Stimulated activated CD8-positive, alpha-beta memory T cell treated with anti-CD3 and anti-CD28 coated beads, Interleukin-15, amount 100 ng/mL, for 1 hour (primary cell): ENCODE results near the gene ANKRD33.

ENCODE experiments used
- DNase-seq: peaks from one replicate; pipeline ENCODE4 v3.0.0-alpha.2; 2020; ENCODE audit warnings: low read depth

The ANKRD33 gene

GRCh38 chr12:51904951-51905470 lies 17.1 kb downstream of the ANKRD33 start:
- no peak for DNase-seq

- DNase-seq: no peak
Observed at GRCh38 chr12:51905471-51906429, 17.8 kb downstream of the ANKRD33 start.

- no peak for DNase-seq
Observed at GRCh38 chr12:51906430-51907082, 18.7 kb downstream of the ANKRD33 start.

GRCh38 chr12:51907083-51907855 lies 19.4 kb downstream of the ANKRD33 start, which contains the start of gene ACVRL1:
ACVRL1 (plus strand) TSS chr12:51907504; CDS start chr12:51912475, 4,971 bp downstream.
- DNase-seq: no peak

GRCh38 chr12:51907856-51908425 lies 20.0 kb downstream of the ANKRD33 start:
- no peak for DNase-seq

- no peak for DNase-seq
Observed at GRCh38 chr12:51908876-51909592, 21.1 kb downstream of the ANKRD33 start.

GRCh38 chr12:51910168-51910567 lies 22.3 kb downstream of the ANKRD33 start:
- no peak for DNase-seq

GRCh38 chr12:51910691-51911090 lies 22.8 kb downstream of the ANKRD33 start:
- no peak for DNase-seq

- no peak for DNase-seq
Observed at GRCh38 chr12:51911307-51911706, 23.4 kb downstream of the ANKRD33 start.

- no peak for DNase-seq
Observed at GRCh38 chr12:51911788-51912711, 24.1 kb downstream of the ANKRD33 start.

- DNase-seq: no peak
Observed at GRCh38 chr12:51913071-51914033, 25.4 kb downstream of the ANKRD33 start.

- no peak for DNase-seq
Observed at GRCh38 chr12:51914034-51914923, 26.4 kb downstream of the ANKRD33 start.

GRCh38 chr12:51915003-51915625 lies 27.2 kb downstream of the ANKRD33 start:
- DNase-seq: no peak

GRCh38 chr12:51915951-51916350 lies 28.0 kb downstream of the ANKRD33 start:
- DNase-seq: no peak

- DNase-seq: no peak
Observed at GRCh38 chr12:51917041-51917590, 29.2 kb downstream of the ANKRD33 start.

GRCh38 chr12:51917746-51918453 lies 30.0 kb downstream of the ANKRD33 start:
- no peak for DNase-seq
